HCT116 (cell line): ENCODE results near the gene C1orf50. TPM values are rescaled to one million over a fixed set of nuclear protein-coding genes. Genes with fewer than 3 reads are reported as not detected.
A peak's percentile ranks its signal among the peaks of the same experiment; 100 is the strongest.

Experiments used
- ATAC-seq: fragments of 200-7000 bp; cut with Tn5 transposase; 2 replicates; pipeline ENCODE4 v1.9.1; 2020; ENCODE audit warnings: mild to moderate bottlenecking, moderate library complexity
- BruUV-seq: library from RNA; stranded (reverse); fragments of 400-500 nt; replicated peaks from 2 replicates; lab custom pipeline; 2021; lab: Mats Ljungman, UMichigan
- CTCF ChIA-PET: fragments of 300-600 bp; sonication (Branson Sonifier 250); formaldehyde crosslinking; loops from one replicate; lab custom pipeline; 2021; ENCODE audit warnings: antibody characterized with exemption; lab: Charles Lee
- POLR2A ChIA-PET: fragments of 300-600, 350-600 bp; sonication (Branson Sonifier 250); formaldehyde crosslinking; loops from one replicate; lab custom pipeline; 2021; ENCODE audit warnings: antibody characterized with exemption; lab: Charles Lee
- RAD21 ChIA-PET, 2 experiments: fragments of 300-600 bp; sonication (Branson Sonifier 250); formaldehyde crosslinking; loops; one replicate each; lab custom pipeline; 2023; ENCODE audit warnings: low total read pairs in 2 of 2; ENCODE audit not compliant: uncharacterized antibody in 2 of 2, unreplicated experiment in 2 of 2, low non-redundant PET in 1 of 2; lab: Charles Lee
- DNase-seq: peaks from one replicate; pipeline ENCODE4 v3.0.0-alpha.2; 2010; ENCODE audit warnings: low read depth, low spot score
- H2AFZ ChIP-seq: fragments of 200-600 bp; shearing (Covaris generic), sonication (generic); 2 replicates; pipeline ENCODE4 v1.6.1; 2017; ENCODE audit warnings: low read depth, mixed run types, mixed read lengths, antibody characterized with exemption, low read length; ENCODE audit not compliant: poor library complexity, severe bottlenecking
- H3K27ac ChIP-seq: 2 replicates; pipeline ENCODE4 v1.5.1; 2012; ENCODE audit warnings: low read depth, low read length
- H3K27me3 ChIP-seq: fragments of 200-600 bp; sonication (generic); 2 replicates; pipeline ENCODE4 v1.6.1; 2016; ENCODE audit warnings: mixed run types, low read length, mixed read lengths; ENCODE audit not compliant: insufficient read depth
- H3K36me3 ChIP-seq, 2 experiments: fragments of 200-500 bp in 1 of 2; fragments of 200-600 bp in 1 of 2; sonication (Bioruptor generic) in 1 of 2; sonication (generic) in 1 of 2; 2 replicates each; pipeline versions ENCODE4 v1.5.1 to v1.6.1; 2014 to 2016; ENCODE audit warnings: low read length in 2 of 2, inconsistent platforms in 1 of 2, mixed read lengths in 1 of 2, mixed run types in 1 of 2; ENCODE audit not compliant: insufficient read depth in 2 of 2, control insufficient read depth in 1 of 2
- H3K4me1 ChIP-seq, 2 experiments: fragments of 200-600 bp in 1 of 2; sonication (generic) in 1 of 2; 2 replicates each; pipeline versions ENCODE4 v1.5.1 to v1.6.1; 2012 to 2017; ENCODE audit warnings: low read length in 2 of 2, inconsistent platforms in 1 of 2, mild to moderate bottlenecking in 1 of 2, mixed read lengths in 1 of 2, mixed run types in 1 of 2, moderate library complexity in 1 of 2; ENCODE audit not compliant: insufficient read depth in 2 of 2, control insufficient read depth in 1 of 2
- H3K4me2 ChIP-seq: fragments of 200-600 bp; sonication (generic); 2 replicates; pipeline ENCODE4 v1.6.1; 2017; ENCODE audit warnings: mixed run types, low read length, mixed read lengths
- H3K4me3 ChIP-seq, 2 experiments: fragments of 200-600 bp in 1 of 2; sonication (generic) in 1 of 2; replicated peaks in 1 of 2; 2 replicates each; pipeline ENCODE4 v1.5.1; 2011 to 2016; ENCODE audit warnings: low read length in 2 of 2, control low read depth in 1 of 2, low read depth in 1 of 2, mild to moderate bottlenecking in 1 of 2, mixed read lengths in 1 of 2, mixed run types in 1 of 2
- H3K79me2 ChIP-seq: fragments of 200-600 bp; sonication (generic); 2 replicates; pipeline ENCODE4 v1.6.1; 2017; ENCODE audit warnings: mild to moderate bottlenecking, mixed run types, low read length, moderate library complexity, mixed read lengths; ENCODE audit not compliant: insufficient read depth
- H3K9ac ChIP-seq: fragments of 200-600 bp; sonication (generic); 2 replicates; pipeline ENCODE4 v1.6.1; 2016; ENCODE audit warnings: low read length, mixed read lengths
- H3K9me2 ChIP-seq: fragments of 200-600 bp; sonication (generic), shearing (Covaris generic); 2 replicates; pipeline ENCODE4 v1.6.1; 2017; ENCODE audit warnings: mixed run types, mild to moderate bottlenecking, moderate library complexity; ENCODE audit not compliant: insufficient read depth
- H3K9me3 ChIP-seq, 2 experiments: fragments of 200-500 bp in 1 of 2; fragments of 200-600 bp in 1 of 2; sonication (Bioruptor generic) in 1 of 2; sonication (generic) in 1 of 2; 2 replicates each; pipeline ENCODE4 v1.6.1; 2014 to 2017; ENCODE audit warnings: low read length in 2 of 2, mixed read lengths in 2 of 2, inconsistent platforms in 1 of 2, low read depth in 1 of 2, mild to moderate bottlenecking in 1 of 2, mixed run types in 1 of 2, moderate library complexity in 1 of 2; ENCODE audit not compliant: control insufficient read depth in 1 of 2, insufficient read depth in 1 of 2
- H4K20me1 ChIP-seq: fragments of 200-600 bp; sonication (generic), shearing (Covaris generic); 2 replicates; pipeline ENCODE4 v1.6.1; 2017; ENCODE audit warnings: mixed run types, mild to moderate bottlenecking, moderate library complexity; ENCODE audit not compliant: insufficient read depth
- CBX3 ChIP-seq: IDR thresholded peaks from 2 replicates; pipeline ENCODE4 v1.6.1; 2012; ENCODE audit warnings: low read depth
- CTCF ChIP-seq, 3 experiments: fragments of 200-600 bp in 1 of 3; sonication (generic) in 1 of 3; IDR thresholded peaks in 2 of 3; conservative IDR thresholded peaks in 1 of 3; 2 replicates each; pipeline ENCODE4 v1.5.1; 2012 to 2017; ENCODE audit warnings: low read depth in 2 of 3, low read length in 2 of 3, antibody characterized with exemption in 1 of 3, borderline replicate concordance in 1 of 3, control low read depth in 1 of 3, mild to moderate bottlenecking in 1 of 3, mixed read lengths in 1 of 3, mixed run types in 1 of 3, moderate library complexity in 1 of 3; ENCODE audit not compliant: insufficient read depth in 1 of 3
- ELF1 ChIP-seq: IDR thresholded peaks from 2 replicates; pipeline ENCODE4 v1.6.1; 2012; ENCODE audit warnings: low read depth, borderline replicate concordance
- EZH2 ChIP-seq: fragments of 200-600 bp; sonication (generic); IDR thresholded peaks from 2 replicates; pipeline ENCODE4 v1.6.1; 2017; ENCODE audit warnings: antibody characterized with exemption, mixed run types
- RAD21 ChIP-seq: IDR thresholded peaks from 2 replicates; pipeline ENCODE4 v1.6.1; 2012; ENCODE audit warnings: low read depth, mild to moderate bottlenecking
- SRF ChIP-seq: IDR thresholded peaks from 2 replicates; pipeline ENCODE4 v1.6.1; 2012; ENCODE audit warnings: low read depth
- YY1 ChIP-seq: IDR thresholded peaks from 2 replicates; pipeline ENCODE4 v1.6.1; 2011; ENCODE audit warnings: low read length, low read depth, moderate library complexity, mild to moderate bottlenecking; ENCODE audit not compliant: insufficient replicate concordance; ENCODE audit errors: extremely low read depth
- ZFX ChIP-seq: fragments of 450-650 bp; IDR thresholded peaks from 2 replicates; pipeline ENCODE4 v1.6.1; 2017
- intact Hi-C: fragments of 100-400 bp; cut with micrococcal nuclease; formaldehyde crosslinking; loops from 2 replicates; pipeline ENCODE4 v1.10.0; 2022
- total RNA-seq: library from RNA; stranded (reverse); gene quantifications from one replicate; pipeline ENCODE4 v1.2.1, GENCODE V29; 2021; ENCODE audit not compliant: unreplicated experiment
- TF ChIP-seq, protein P1 (sequence below): IDR thresholded peaks from 2 replicates; pipeline ENCODE4 v1.6.1; 2012

Gene C1orf50
- total RNA-seq, 1 experiment from 2014 or later, result 5.8 TPM

- TF ChIP-seq EZH2 (no peak), YY1 (no peak), ZFX (no peak), CBX3 (no peak), RAD21 (no peak), ELF1 (no peak)
- TF ChIP-seq, protein P1, sequence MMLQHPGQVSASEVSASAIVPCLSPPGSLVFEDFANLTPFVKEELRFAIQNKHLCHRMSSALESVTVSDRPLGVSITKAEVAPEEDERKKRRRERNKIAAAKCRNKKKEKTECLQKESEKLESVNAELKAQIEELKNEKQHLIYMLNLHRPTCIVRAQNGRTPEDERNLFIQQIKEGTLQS, result no peak
Measured at GRCh38 chr1:42746436-42747105, 20.5 kb upstream of the C1orf50 start (continued).

DNA sequence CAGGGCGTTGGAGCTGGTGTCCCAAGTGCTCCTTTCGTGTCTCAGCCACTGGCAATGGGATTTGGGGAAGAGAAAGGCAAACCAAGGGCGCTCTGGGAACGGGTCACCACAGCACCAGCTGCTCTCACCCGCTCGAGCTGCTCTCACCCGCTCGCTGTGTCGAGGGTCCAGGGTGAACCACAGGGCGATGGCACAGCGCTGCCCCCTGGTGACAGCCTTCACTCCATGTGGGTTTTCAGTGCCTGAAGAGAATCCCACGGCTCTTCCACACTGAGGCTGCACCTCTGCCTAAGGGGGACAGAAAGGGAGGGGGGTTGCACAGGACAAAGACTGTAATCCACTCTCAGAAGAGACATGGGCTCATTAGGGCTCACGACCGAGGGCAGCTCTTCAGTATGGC, 19.9 kb upstream of the C1orf50 start:
- RAD21 ChIA-PET, result no interaction called here
- Histone ChIP-seq H4K20me1 (no peaks in the 10 kb centered on the region), H3K79me2 (no peaks in the 10 kb centered on the region), H2AFZ (no peak overlapping the region), H3K27me3 (no peaks in the 10 kb centered on the region), H3K9me3 (no peaks in the 10 kb centered on the region), H3K4me2 (no peak overlapping the region), H3K9me2 (no peaks in the 10 kb centered on the region), H3K9ac (no peak overlapping the region), H3K4me1 (no peaks in the 10 kb centered on the region), H3K36me3 (peaks cover 4 to 14% of the 10 kb centered on the region in 2 experiments; a peak in 2 of 4 replicates), H3K4me3 (no peak overlapping the region), H3K27ac (no peak overlapping the region)
- no peak for DNase-seq
- TF ChIP-seq CTCF (IDR thresholded peaks at IDR 0.05 in 2 of 3, conservative IDR thresholded peaks at IDR 0.05 in 1 of 3; ENCODE audit: borderline replicate concordance in 1 of 3, insufficient read depth in 1 of 3, low read depth in 2 of 3, low read length in 2 of 3), result peak; percentile 48 to 79 (median 74); a peak in 5 of 6 replicates
- peak; percentile 75 for TF ChIP-seq RAD21
- TF ChIP-seq SRF, result no peak
- no TSS peak for BruUV-seq
- ATAC-seq, result peak; percentile 81
- POLR2A ChIA-PET, result no interaction called here
- intact Hi-C loops, result loop anchor here (2.0 kb wide), 1 partner anchor 168 kb away; no protein-coding TSS in a partner anchor
- CTCF ChIA-PET, result interaction anchor here (1.6 to 2.8 kb wide), 2 partner anchors 10 to 169 kb away, joined by 8 to 12 read pairs; no protein-coding TSS in a partner anchor
